ENCODE results near the gene KCNJ12.

GRCh38 chr17:21400816-21401593, 24.8 kb downstream of the KCNJ12 start:
- TF ChIP-seq POLR2A (IDR thresholded peaks at IDR 0.05) (no peak), CTCF (IDR thresholded peaks at IDR 0.05) (no peak), EP300 (IDR thresholded peaks at IDR 0.05) (no peak)
